IPS-18a (cell line): ENCODE data around the gene CHST9.

Source experiments
- H3K27ac ChIP-seq: one replicate; pipeline ENCODE4 v1.5.1; 2013; ENCODE audit warnings: low read length
- H3K27me3 ChIP-seq: one replicate; pipeline ENCODE4 v1.6.1; 2013; ENCODE audit warnings: mild to moderate bottlenecking, low read length; ENCODE audit not compliant: control insufficient read depth, insufficient read depth
- H3K36me3 ChIP-seq: one replicate; pipeline ENCODE4 v1.6.1; 2013; ENCODE audit warnings: low read depth, low read length; ENCODE audit not compliant: control insufficient read depth
- H3K4me1 ChIP-seq: one replicate; pipeline ENCODE4 v1.6.1; 2013; ENCODE audit warnings: low read depth, low read length; ENCODE audit not compliant: control insufficient read depth
- H3K4me3 ChIP-seq: one replicate; pipeline ENCODE4 v1.5.1; 2013; ENCODE audit warnings: low read length
- H3K9ac ChIP-seq: one replicate; pipeline ENCODE4 v1.6.1; 2013; ENCODE audit warnings: mild to moderate bottlenecking, low read length, moderate library complexity
- H3K9me3 ChIP-seq: one replicate; pipeline ENCODE4 v1.6.1; 2013; ENCODE audit warnings: low read depth, low read length; ENCODE audit not compliant: control insufficient read depth

Gene CHST9

GRCh38 chr18:27075828-27076227 lies 109.3 kb downstream of the CHST9 start:
- Histone ChIP-seq H3K4me1 (no peaks in the 10 kb centered on the region), H3K4me3 (no peak overlapping the region), H3K27me3 (no peaks in the 10 kb centered on the region), H3K36me3 (no peaks in the 10 kb centered on the region), H3K9me3 (no peaks in the 10 kb centered on the region), H3K27ac (no peak overlapping the region), H3K9ac (no peak overlapping the region)

GRCh38 chr18:27073404-27073830 lies 111.7 kb downstream of the CHST9 start:
- H3K27ac ChIP-seq: no peak overlapping the region
- no peaks in the 10 kb centered on the region for H3K27me3 ChIP-seq
- H3K9ac ChIP-seq: no peak overlapping the region
- H3K4me1 ChIP-seq: no peaks in the 10 kb centered on the region
- no peaks in the 10 kb centered on the region for H3K36me3 ChIP-seq
- no peaks in the 10 kb centered on the region for H3K9me3 ChIP-seq
- no peak overlapping the region for H3K4me3 ChIP-seq

DNA sequence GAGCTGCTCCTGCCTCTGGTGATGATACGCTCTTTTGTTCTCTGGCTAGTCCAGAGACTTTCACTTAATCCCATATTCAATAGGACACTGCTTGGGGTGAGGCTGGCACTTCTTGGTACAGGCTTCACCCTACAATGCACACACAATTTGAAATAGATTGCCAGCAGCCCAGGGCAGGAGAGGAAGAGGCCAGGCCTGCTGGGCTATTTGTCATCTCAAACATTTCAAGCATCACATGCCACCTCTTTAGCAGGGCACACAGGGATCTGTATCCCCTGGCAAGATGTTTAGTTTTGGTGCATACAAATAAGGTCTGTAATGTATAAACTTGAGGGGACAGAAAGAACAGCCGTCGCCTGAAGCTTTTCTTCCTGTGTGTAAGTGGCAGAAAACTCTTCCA lies 120.4 kb downstream of the CHST9 start:
- H3K36me3 ChIP-seq: no peaks in the 10 kb centered on the region
- no peaks in the 10 kb centered on the region for H3K9me3 ChIP-seq
- no peaks in the 10 kb centered on the region for H3K27me3 ChIP-seq
- H3K27ac ChIP-seq: no peak overlapping the region
- no peaks in the 10 kb centered on the region for H3K4me1 ChIP-seq
- H3K4me3 ChIP-seq: no peak overlapping the region
- H3K9ac ChIP-seq: no peak overlapping the region

DNA sequence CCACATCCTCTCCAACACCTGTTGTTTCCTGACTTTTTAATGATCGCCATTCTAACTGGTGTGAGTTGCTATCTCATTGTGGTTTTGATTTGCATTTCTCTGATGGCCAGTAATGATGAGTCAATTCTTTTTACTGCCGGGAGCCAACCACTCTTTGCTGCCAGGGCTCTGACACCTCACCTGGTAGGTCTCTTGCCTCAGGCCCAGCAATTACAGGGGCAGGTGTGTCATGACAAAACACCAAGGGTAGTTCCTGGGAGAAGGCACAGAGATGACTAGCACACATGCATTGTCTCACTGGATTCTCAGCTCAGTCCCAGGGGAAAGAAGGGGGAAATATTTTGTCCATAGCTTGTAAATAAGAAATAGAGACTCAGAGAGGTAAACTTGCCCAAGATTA lies 122.3 kb downstream of the CHST9 start:
- no peaks in the 10 kb centered on the region for H3K9me3 ChIP-seq
- no peaks in the 10 kb centered on the region for H3K36me3 ChIP-seq
- no peaks in the 10 kb centered on the region for H3K4me1 ChIP-seq
- H3K27ac ChIP-seq: no peak overlapping the region
- no peak overlapping the region for H3K9ac ChIP-seq
- H3K4me3 ChIP-seq: no peak overlapping the region
- no peaks in the 10 kb centered on the region for H3K27me3 ChIP-seq

- Histone ChIP-seq H3K4me3 (no peak overlapping the region), H3K4me1 (peaks cover 8% of the 10 kb centered on the region)
Measured at GRCh38 chr18:27061488-27062095, 123.5 kb downstream of the CHST9 start.

GRCh38 chr18:27057519-27058234 lies 127.4 kb downstream of the CHST9 start:
- no peak overlapping the region for H3K9ac ChIP-seq
- H3K4me3 ChIP-seq: no peak overlapping the region
- H3K36me3 ChIP-seq: no peaks in the 10 kb centered on the region
- no peak overlapping the region for H3K27ac ChIP-seq
- no peaks in the 10 kb centered on the region for H3K9me3 ChIP-seq
- no peaks in the 10 kb centered on the region for H3K27me3 ChIP-seq
- peaks cover 8% of the 10 kb centered on the region for H3K4me1 ChIP-seq

More at GRCh38 chr18:27061488-27062095, 123.5 kb downstream of the CHST9 start:
- Histone ChIP-seq H3K36me3 (no peaks in the 10 kb centered on the region), H3K9me3 (no peaks in the 10 kb centered on the region), H3K27ac (no peak overlapping the region), H3K9ac (no peak overlapping the region), H3K27me3 (no peaks in the 10 kb centered on the region)

GRCh38 chr18:27054926-27055325 lies 130.2 kb downstream of the CHST9 start:
- H3K9me3 ChIP-seq: no peaks in the 10 kb centered on the region
- H3K27me3 ChIP-seq: no peaks in the 10 kb centered on the region
- H3K4me3 ChIP-seq: no peak overlapping the region
- H3K27ac ChIP-seq: no peak overlapping the region
- peaks cover 8% of the 10 kb centered on the region for H3K4me1 ChIP-seq
- no peaks in the 10 kb centered on the region for H3K36me3 ChIP-seq
- H3K9ac ChIP-seq: no peak overlapping the region

DNA sequence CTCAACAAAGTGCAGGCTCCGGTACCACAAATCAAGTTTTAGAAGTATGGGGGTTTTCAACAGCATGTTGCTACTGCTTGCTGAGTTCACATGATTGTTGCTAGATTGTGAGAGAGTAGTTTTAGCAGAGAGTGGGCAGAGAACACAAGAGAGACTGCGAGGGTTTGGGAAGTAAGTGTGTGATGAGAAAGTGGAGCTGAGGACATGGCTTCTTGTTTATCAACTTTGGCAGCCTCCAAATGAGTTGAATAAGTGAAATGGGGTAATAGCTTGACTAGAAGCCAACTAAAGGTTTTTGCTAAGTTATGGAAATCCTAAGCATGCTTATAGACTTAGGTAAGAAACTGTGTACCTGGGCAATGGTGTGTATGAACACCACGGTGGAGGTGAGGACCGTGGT lies 135.1 kb downstream of the CHST9 start:
- H3K9me3 ChIP-seq: no peaks in the 10 kb centered on the region
- no peaks in the 10 kb centered on the region for H3K27me3 ChIP-seq
- no peak overlapping the region for H3K27ac ChIP-seq
- no peaks in the 10 kb centered on the region for H3K4me1 ChIP-seq
- no peaks in the 10 kb centered on the region for H3K36me3 ChIP-seq
- no peak overlapping the region for H3K9ac ChIP-seq
- no peak overlapping the region for H3K4me3 ChIP-seq

DNA sequence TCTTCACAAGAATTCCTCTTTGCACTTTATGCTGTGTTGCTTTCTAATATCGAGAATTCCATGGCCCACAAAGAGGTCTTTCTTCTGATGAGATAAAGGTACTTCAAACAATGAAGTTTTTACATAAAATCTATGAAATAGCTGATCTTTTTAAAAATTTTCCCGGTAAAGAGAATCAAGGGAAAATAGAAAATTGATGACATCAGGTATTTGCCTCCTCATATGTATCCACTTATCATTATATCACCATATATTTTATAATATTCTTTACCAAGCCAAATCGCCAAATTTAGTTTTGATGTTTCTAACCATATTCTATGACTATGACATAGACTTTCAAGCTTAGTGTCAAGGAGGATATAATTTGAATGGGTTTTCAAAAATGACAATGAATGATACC lies 139.8 kb downstream of the CHST9 start:
- Histone ChIP-seq H3K27ac (no peak overlapping the region), H3K4me1 (no peaks in the 10 kb centered on the region), H3K4me3 (no peak overlapping the region), H3K9me3 (no peaks in the 10 kb centered on the region), H3K27me3 (no peaks in the 10 kb centered on the region), H3K9ac (no peak overlapping the region), H3K36me3 (no peaks in the 10 kb centered on the region)

- Histone ChIP-seq H3K27me3 (no peaks in the 10 kb centered on the region), H3K36me3 (no peaks in the 10 kb centered on the region), H3K9me3 (no peaks in the 10 kb centered on the region), H3K9ac (no peak overlapping the region), H3K27ac (no peak overlapping the region), H3K4me1 (no peaks in the 10 kb centered on the region), H3K4me3 (no peak overlapping the region)
Measured at GRCh38 chr18:27042177-27042576, 142.9 kb downstream of the CHST9 start.

DNA sequence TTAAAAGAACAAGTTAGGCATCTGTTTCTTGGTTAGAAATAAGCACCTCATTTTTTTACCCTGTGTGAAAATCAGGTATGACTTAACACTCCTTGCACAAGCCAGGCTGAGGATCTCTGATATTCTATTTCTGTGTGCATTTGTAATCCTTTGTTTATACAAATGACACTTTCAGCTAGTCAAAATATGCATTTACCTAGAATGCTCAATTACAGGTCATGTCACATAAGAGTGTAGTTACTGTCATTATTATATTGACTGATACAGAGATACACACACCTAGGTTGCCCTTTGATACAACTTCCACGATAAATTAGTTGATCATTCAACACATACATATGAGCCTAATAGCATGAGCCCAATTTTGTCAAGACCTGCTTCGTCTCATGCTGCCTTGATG lies 144.3 kb downstream of the CHST9 start:
- no peak overlapping the region for H3K27ac ChIP-seq

GRCh38 chr18:27033722-27034121 lies 151.4 kb downstream of the CHST9 start:
- Histone ChIP-seq H3K4me3 (no peak overlapping the region), H3K4me1 (no peaks in the 10 kb centered on the region), H3K9me3 (no peaks in the 10 kb centered on the region), H3K36me3 (no peaks in the 10 kb centered on the region), H3K9ac (no peak overlapping the region), H3K27me3 (no peaks in the 10 kb centered on the region), H3K27ac (no peak overlapping the region)

More for the DNA sequence above, 144.3 kb downstream of the CHST9 start:
- no peaks in the 10 kb centered on the region for H3K9me3 ChIP-seq
- H3K9ac ChIP-seq: no peak overlapping the region
- H3K4me3 ChIP-seq: no peak overlapping the region
- no peaks in the 10 kb centered on the region for H3K4me1 ChIP-seq
- no peaks in the 10 kb centered on the region for H3K27me3 ChIP-seq
- no peaks in the 10 kb centered on the region for H3K36me3 ChIP-seq
